ENCODE data around the gene RBSN. TPM values are rescaled to one million over a fixed set of nuclear protein-coding genes. Genes with fewer than 3 reads are reported as not detected.
A peak's percentile ranks its signal among the peaks of the same experiment; 100 is the strongest.
"Not testable (repeated sequence)": the region's sequence is repeated elsewhere in the genome, so short reads cannot be mapped to it uniquely, and the experiment has no call there.

The RBSN gene
- 10 to 100 TPM; 13.5 to 15.0 TPM for total RNA-seq

GRCh38 chr3:15098503-15099363, at the start of gene RBSN:
RBSN (minus strand) TSS chr3:15099148; CDS start chr3:15096120, 3,028 bp downstream.
- DNase-seq = peak; percentile 98
- Mint-ChIP-seq H3K9me3 (ENCODE audit: low read depth) (no peaks in the 10 kb centered on the region), H3K4me3 (peak within 1 kb of the TSS; percentile 85), H3K36me3 (ENCODE audit: low read depth) (peaks cover 27% of the 10 kb centered on the region), H3K4me1 (peaks cover 18% of the 10 kb centered on the region), H3K27me3 (peaks cover 2% of the 10 kb centered on the region), H3K27ac (peak within 1 kb of the TSS; percentile 91)
- ChIA-PET CTCF (interaction anchor here (0.7 to 2.4 kb wide), 4 partner anchors 10 to 1484 kb away, joined by 3 to 16 read pairs (median 4); no protein-coding TSS in a partner anchor), POLR2A (interaction anchor here (0.9 to 1.4 kb wide), 3 partner anchors 34 to 263 kb away, joined by 3 to 5 read pairs (median 4); partner anchors contain the start of gene MRPS25)
- peak; percentile 85 for ATAC-seq
- intact Hi-C loops (cut with DNase I, micrococcal nuclease) = loop anchor here (1.0 to 10.0 kb wide), 15 partner anchors 33 to 954 kb away; partner anchors contain the start of genes CAPN7 (in 2 of the 2), MRPS25 (in 2 of the 2), BTD (in 1 of the 2) and CCDC174 (in 1 of the 2)

- H3K27ac Mint-ChIP-seq = no peak overlapping the region
- H3K4me1 Mint-ChIP-seq = no peaks in the 10 kb centered on the region
- peaks cover 18% of the 10 kb centered on the region for H3K27me3 Mint-ChIP-seq
- intact Hi-C loops (cut with DNase I, micrococcal nuclease) = no loop called here
- H3K4me3 Mint-ChIP-seq = no peak overlapping the region
- POLR2A ChIA-PET = no interaction called here
- no peaks in the 10 kb centered on the region for H3K9me3 Mint-ChIP-seq (ENCODE audit: low read depth)
- ATAC-seq (peak; percentile 26), DNase-seq (no peak)
- no peaks in the 10 kb centered on the region for H3K36me3 Mint-ChIP-seq (ENCODE audit: low read depth)
- CTCF ChIA-PET = interaction anchor here (1.4 kb wide), 1 partner anchor 40 kb away, joined by 5 read pairs; no protein-coding TSS in a partner anchor
These were observed 49.7 kb upstream of the RBSN start for GRCh38 chr3:15148614-15149013.

- H3K4me3 Mint-ChIP-seq; intact Hi-C loops (cut with DNase I, micrococcal nuclease); CTCF ChIA-PET; ATAC-seq; H3K36me3 Mint-ChIP-seq (ENCODE audit: low read depth); H3K27ac Mint-ChIP-seq; POLR2A ChIA-PET; DNase-seq; H3K9me3 Mint-ChIP-seq (ENCODE audit: low read depth); H3K4me1 Mint-ChIP-seq: not testable (repeated sequence)
- H3K27me3 Mint-ChIP-seq = peaks cover 17% of the 10 kb centered on the region
These were observed 37.9 kb upstream of the RBSN start for GRCh38 chr3:15136885-15137284.

GRCh38 chr3:15134968-15135367, 36.0 kb upstream of the RBSN start:
- H3K4me1 Mint-ChIP-seq; H3K4me3 Mint-ChIP-seq; POLR2A ChIA-PET; H3K27ac Mint-ChIP-seq; H3K9me3 Mint-ChIP-seq (ENCODE audit: low read depth); CTCF ChIA-PET; ATAC-seq; DNase-seq; H3K36me3 Mint-ChIP-seq (ENCODE audit: low read depth); intact Hi-C loops (cut with DNase I, micrococcal nuclease): not testable (repeated sequence)
- peaks cover 20% of the 10 kb centered on the region for H3K27me3 Mint-ChIP-seq

GRCh38 chr3:15128403-15128802, 29.5 kb upstream of the RBSN start:
- ATAC-seq; H3K9me3 Mint-ChIP-seq (ENCODE audit: low read depth); H3K4me1 Mint-ChIP-seq; intact Hi-C loops (cut with DNase I, micrococcal nuclease); H3K4me3 Mint-ChIP-seq; DNase-seq; H3K27me3 Mint-ChIP-seq; H3K36me3 Mint-ChIP-seq (ENCODE audit: low read depth); POLR2A ChIA-PET; H3K27ac Mint-ChIP-seq: not testable (repeated sequence)
- CTCF ChIA-PET = interaction anchor here (1.1 kb wide), 1 partner anchor 111 kb away, joined by 4 read pairs; no protein-coding TSS in a partner anchor

- POLR2A ChIA-PET; H3K9me3 Mint-ChIP-seq (ENCODE audit: low read depth); H3K4me3 Mint-ChIP-seq; ATAC-seq; H3K4me1 Mint-ChIP-seq; intact Hi-C loops (cut with DNase I, micrococcal nuclease); H3K27ac Mint-ChIP-seq; DNase-seq; CTCF ChIA-PET; H3K36me3 Mint-ChIP-seq (ENCODE audit: low read depth); H3K27me3 Mint-ChIP-seq: not testable (repeated sequence)
These were observed 28.0 kb upstream of the RBSN start for GRCh38 chr3:15126975-15127374.

GRCh38 chr3:15122398-15122797, 23.4 kb upstream of the RBSN start:
- ChIA-PET POLR2A (no interaction called here), CTCF (no interaction called here)
- Mint-ChIP-seq H3K36me3 (ENCODE audit: low read depth) (no peaks in the 10 kb centered on the region), H3K9me3 (ENCODE audit: low read depth) (no peaks in the 10 kb centered on the region), H3K27me3 (no peaks in the 10 kb centered on the region), H3K4me1 (peaks cover 5% of the 10 kb centered on the region), H3K27ac (no peak overlapping the region), H3K4me3 (no peak overlapping the region)
- ATAC-seq (no peak), DNase-seq (no peak)
- intact Hi-C loops (cut with DNase I, micrococcal nuclease) = no loop called here

- H3K9me3 Mint-ChIP-seq (ENCODE audit: low read depth) = no peaks in the 10 kb centered on the region
- H3K4me1 Mint-ChIP-seq = peaks cover 5% of the 10 kb centered on the region
- H3K36me3 Mint-ChIP-seq (ENCODE audit: low read depth) = no peaks in the 10 kb centered on the region
- no peak for ATAC-seq
- no peak overlapping the region for H3K27ac Mint-ChIP-seq
- no peaks in the 10 kb centered on the region for H3K27me3 Mint-ChIP-seq
- intact Hi-C loops (cut with DNase I, micrococcal nuclease) = no loop called here
- CTCF ChIA-PET = no interaction called here
- POLR2A ChIA-PET = no interaction called here
- no peak overlapping the region for H3K4me3 Mint-ChIP-seq
- DNase-seq = no peak
These were observed 23.0 kb upstream of the RBSN start for GRCh38 chr3:15121936-15122335.

- Mint-ChIP-seq H3K9me3 (ENCODE audit: low read depth) (no peaks in the 10 kb centered on the region), H3K27me3 (no peaks in the 10 kb centered on the region), H3K4me1 (peaks cover 5% of the 10 kb centered on the region), H3K4me3 (no peak overlapping the region), H3K36me3 (ENCODE audit: low read depth) (no peaks in the 10 kb centered on the region), H3K27ac (no peak overlapping the region)
- CTCF ChIA-PET = interaction anchor here (5.4 kb wide), 1 partner anchor 12 kb away, joined by 40 read pairs; no protein-coding TSS in a partner anchor
- intact Hi-C loops (cut with DNase I, micrococcal nuclease) = no loop called here
- ATAC-seq (no peak), DNase-seq (no peak)
- POLR2A ChIA-PET = no interaction called here
These were observed 22.0 kb upstream of the RBSN start for GRCh38 chr3:15120986-15121385.

GRCh38 chr3:15117011-15117410, 18.1 kb upstream of the RBSN start:
- ChIA-PET POLR2A (no interaction called here), CTCF (interaction anchor here (0.8 to 5.4 kb wide), 6 partner anchors 8 to 109 kb away, joined by 3 to 40 read pairs (median 4); partner anchors contain the start of gene CAPN7)
- DNase-seq (no peak), ATAC-seq (no peak)
- peaks cover 3% of the 10 kb centered on the region for H3K4me1 Mint-ChIP-seq
- H3K27me3 Mint-ChIP-seq = no peaks in the 10 kb centered on the region
- intact Hi-C loops (cut with DNase I, micrococcal nuclease) = loop anchor here in 1 of 2 experiments (5.0 kb wide), 1 partner anchor 150 kb away; no protein-coding TSS in a partner anchor
- H3K9me3 Mint-ChIP-seq (ENCODE audit: low read depth) = no peaks in the 10 kb centered on the region
- H3K4me3 Mint-ChIP-seq = no peak overlapping the region
- H3K27ac Mint-ChIP-seq = no peak overlapping the region
- H3K36me3 Mint-ChIP-seq (ENCODE audit: low read depth) = no peaks in the 10 kb centered on the region

- no peak for DNase-seq
- ChIA-PET CTCF (interaction anchor here (0.7 to 5.4 kb wide), 6 partner anchors 7 to 217 kb away, joined by 3 to 40 read pairs (median 3); no protein-coding TSS in a partner anchor), POLR2A (no interaction called here)
- Mint-ChIP-seq H3K9me3 (ENCODE audit: low read depth) (no peaks in the 10 kb centered on the region), H3K36me3 (ENCODE audit: low read depth) (no peaks in the 10 kb centered on the region), H3K27me3 (no peaks in the 10 kb centered on the region), H3K4me3 (no peak overlapping the region), H3K4me1 (peaks cover 3% of the 10 kb centered on the region), H3K27ac (no peak overlapping the region)
- no peak for ATAC-seq
- intact Hi-C loops (cut with DNase I, micrococcal nuclease) = loop anchor here in 1 of 2 experiments (5.0 kb wide), 1 partner anchor 151 kb away; no protein-coding TSS in a partner anchor
These were observed 17.2 kb upstream of the RBSN start for GRCh38 chr3:15116032-15116669.
